Measurements from ENCODE around the gene PKNOX2. TPM values are rescaled to one million over a fixed set of nuclear protein-coding genes. Genes with fewer than 3 reads are reported as not detected.

Gene PKNOX2
- polyA plus RNA-seq, 1 experiment = 0.02 TPM

DNA sequence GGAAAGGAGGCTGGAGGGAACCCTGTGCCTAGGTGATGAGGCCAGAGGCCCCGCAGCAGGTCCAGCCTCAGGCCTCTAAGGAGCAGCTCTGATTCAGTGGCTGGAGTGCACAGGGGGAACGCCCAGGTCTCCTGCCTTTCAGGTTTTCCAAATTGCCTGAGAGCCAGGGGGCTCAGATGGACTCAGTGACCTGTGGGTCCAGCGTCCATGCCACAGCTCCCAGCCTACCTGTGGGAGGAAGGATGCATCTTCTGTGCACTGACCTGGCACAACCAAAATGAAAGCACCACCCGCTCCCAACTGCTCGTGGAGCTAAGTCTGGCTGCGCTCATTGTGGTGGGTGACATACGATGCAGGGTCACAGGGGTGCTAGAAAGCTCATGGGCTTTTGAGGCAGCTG, 248.7 kb downstream of the PKNOX2 start:
- TF ChIP-seq, protein P1, sequence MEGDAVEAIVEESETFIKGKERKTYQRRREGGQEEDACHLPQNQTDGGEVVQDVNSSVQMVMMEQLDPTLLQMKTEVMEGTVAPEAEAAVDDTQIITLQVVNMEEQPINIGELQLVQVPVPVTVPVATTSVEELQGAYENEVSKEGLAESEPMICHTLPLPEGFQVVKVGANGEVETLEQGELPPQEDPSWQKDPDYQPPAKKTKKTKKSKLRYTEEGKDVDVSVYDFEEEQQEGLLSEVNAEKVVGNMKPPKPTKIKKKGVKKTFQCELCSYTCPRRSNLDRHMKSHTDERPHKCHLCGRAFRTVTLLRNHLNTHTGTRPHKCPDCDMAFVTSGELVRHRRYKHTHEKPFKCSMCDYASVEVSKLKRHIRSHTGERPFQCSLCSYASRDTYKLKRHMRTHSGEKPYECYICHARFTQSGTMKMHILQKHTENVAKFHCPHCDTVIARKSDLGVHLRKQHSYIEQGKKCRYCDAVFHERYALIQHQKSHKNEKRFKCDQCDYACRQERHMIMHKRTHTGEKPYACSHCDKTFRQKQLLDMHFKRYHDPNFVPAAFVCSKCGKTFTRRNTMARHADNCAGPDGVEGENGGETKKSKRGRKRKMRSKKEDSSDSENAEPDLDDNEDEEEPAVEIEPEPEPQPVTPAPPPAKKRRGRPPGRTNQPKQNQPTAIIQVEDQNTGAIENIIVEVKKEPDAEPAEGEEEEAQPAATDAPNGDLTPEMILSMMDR (IDR thresholded peaks at IDR 0.05; ENCODE audit: insufficient read depth, low read depth, low read length) = no peak
- H3K4me3 ChIP-seq (ENCODE audit: low read depth, low read length) = no peak overlapping the region
- ChIA-PET CTCF (interaction anchor here (0.7 to 3.9 kb wide), 8 partner anchors 8 to 322 kb away, joined by 3 to 31 read pairs (median 4); no protein-coding TSS in a partner anchor), POLR2A (interaction anchor here (0.6 kb wide), 1 partner anchor 23 kb away, joined by 23 read pairs; no protein-coding TSS in a partner anchor)
- peaks cover 20% of the 10 kb centered on the region for H3K27me3 ChIP-seq (ENCODE audit: control insufficient read depth, insufficient read depth, low read length)
- DNase-seq (ENCODE audit: low read depth) = no peak
- H3K36me3 ChIP-seq (ENCODE audit: control insufficient read depth, insufficient read depth, low read length) = no peaks in the 10 kb centered on the region

- Histone ChIP-seq H3K36me3 (ENCODE audit: control insufficient read depth, insufficient read depth, low read length) (no peaks in the 10 kb centered on the region), H3K4me3 (ENCODE audit: low read depth, low read length) (no peak overlapping the region), H3K27me3 (ENCODE audit: control insufficient read depth, insufficient read depth, low read length) (peaks cover 20% of the 10 kb centered on the region)
- ChIA-PET POLR2A (no interaction called here), CTCF (interaction anchor here (0.7 to 3.9 kb wide), 7 partner anchors 9 to 548 kb away, joined by 3 to 31 read pairs (median 4); no protein-coding TSS in a partner anchor)
- TF ChIP-seq, protein P1 (IDR thresholded peaks at IDR 0.05; ENCODE audit: insufficient read depth, low read depth, low read length) = no peak
- DNase-seq (ENCODE audit: low read depth) = no peak
Observed at GRCh38 chr11:125414121-125414520, 249.6 kb downstream of the PKNOX2 start.

DNA sequence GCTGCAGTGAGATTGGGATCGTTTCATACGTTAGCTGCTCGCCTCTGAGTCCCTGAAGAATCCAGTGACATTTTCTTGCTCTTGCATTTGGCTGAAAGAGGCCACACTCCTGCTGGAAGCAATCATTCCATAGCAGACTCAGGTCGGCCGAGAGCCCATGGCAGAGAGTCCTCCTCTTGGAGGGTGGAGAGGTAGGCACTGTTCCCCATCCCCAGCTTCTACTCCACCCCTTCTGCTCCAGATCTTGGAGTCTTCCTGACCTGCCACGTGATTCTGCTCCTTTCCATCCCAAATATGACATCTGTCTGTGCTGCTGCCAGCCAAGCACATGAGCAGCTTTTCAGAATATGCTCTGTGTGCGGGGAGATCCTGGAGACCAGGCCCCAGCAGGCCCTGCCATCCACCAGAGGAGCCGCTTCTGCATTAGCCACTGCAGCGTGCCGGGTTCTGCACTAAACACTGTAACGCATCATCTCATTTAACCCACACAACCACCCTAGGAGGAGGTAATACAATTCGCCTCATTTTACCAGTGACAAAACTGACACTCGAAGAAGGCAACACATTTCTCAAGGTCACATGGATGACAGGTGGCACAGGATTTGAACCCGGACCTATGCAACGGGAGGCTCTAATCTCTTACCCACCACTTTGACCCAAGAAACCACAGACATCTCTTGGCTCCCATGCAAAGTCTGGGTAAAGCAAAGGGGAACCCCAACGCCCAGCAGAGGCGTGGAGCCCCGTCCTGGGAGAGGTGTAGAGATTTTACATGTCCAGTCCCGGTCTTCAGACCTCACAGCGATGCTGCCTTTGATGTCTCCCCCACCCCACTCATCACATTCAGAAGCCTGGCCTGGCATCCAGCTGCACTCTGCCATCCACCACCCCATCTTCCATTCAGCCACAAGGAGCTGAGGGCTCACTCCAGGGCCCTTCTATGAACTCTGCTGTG, 252.7 kb downstream of the PKNOX2 start:
- no peak for DNase-seq (ENCODE audit: low read depth)
- POLR2A ChIA-PET = no interaction called here
- CTCF ChIA-PET = interaction anchor here (0.7 to 3.7 kb wide), 5 partner anchors 12 to 16 kb away, joined by 3 to 23 read pairs (median 5); no protein-coding TSS in a partner anchor

DNA sequence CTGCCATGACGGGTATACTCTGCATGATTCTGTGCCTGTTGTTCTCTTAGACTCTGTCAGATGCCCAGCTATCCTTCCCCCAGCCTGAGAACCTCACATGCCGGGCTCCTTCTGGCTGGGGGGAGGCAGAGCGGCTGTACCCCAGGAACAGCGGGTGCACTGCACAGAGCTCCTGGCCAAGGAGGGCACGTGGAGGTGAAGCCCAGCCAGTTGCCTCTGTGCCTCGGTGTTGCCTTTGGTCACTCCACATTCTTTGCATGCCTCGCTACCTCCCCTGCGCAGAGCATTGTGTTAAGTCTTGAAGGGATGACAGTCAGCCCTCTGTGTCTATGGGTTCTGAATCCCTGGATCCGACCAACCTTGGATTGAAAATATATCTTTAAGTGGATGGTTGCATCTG, 253.8 kb downstream of the PKNOX2 start:
- ChIA-PET CTCF (interaction anchor here (3.7 kb wide), 1 partner anchor 11 kb away, joined by 23 read pairs; no protein-coding TSS in a partner anchor), POLR2A (no interaction called here)
- Histone ChIP-seq H3K36me3 (ENCODE audit: control insufficient read depth, insufficient read depth, low read length) (no peaks in the 10 kb centered on the region), H3K27me3 (ENCODE audit: control insufficient read depth, insufficient read depth, low read length) (peaks cover 5% of the 10 kb centered on the region), H3K4me3 (ENCODE audit: low read depth, low read length) (no peak overlapping the region)
- no peak for DNase-seq (ENCODE audit: low read depth)
- TF ChIP-seq, protein P1 (IDR thresholded peaks at IDR 0.05; ENCODE audit: insufficient read depth, low read depth, low read length) = no peak

More for the DNA sequence above, 252.7 kb downstream of the PKNOX2 start:
- H3K4me3 ChIP-seq (ENCODE audit: low read depth, low read length) = no peak overlapping the region
- TF ChIP-seq, protein P1 (IDR thresholded peaks at IDR 0.05; ENCODE audit: insufficient read depth, low read depth, low read length) = no peak
- peaks cover 5% of the 10 kb centered on the region for H3K27me3 ChIP-seq (ENCODE audit: control insufficient read depth, insufficient read depth, low read length)
- H3K36me3 ChIP-seq (ENCODE audit: control insufficient read depth, insufficient read depth, low read length) = no peaks in the 10 kb centered on the region

GRCh38 chr11:125422681-125423080, 258.1 kb downstream of the PKNOX2 start:
- TF ChIP-seq, protein P1 (IDR thresholded peaks at IDR 0.05; ENCODE audit: insufficient read depth, low read depth, low read length) = no peak
- peaks cover 12% of the 10 kb centered on the region for H3K27me3 ChIP-seq (ENCODE audit: control insufficient read depth, insufficient read depth, low read length)
- ChIA-PET POLR2A (no interaction called here), CTCF (interaction anchor here (1.0 to 2.5 kb wide), 5 partner anchors 9 to 17 kb away, joined by 3 to 13 read pairs (median 5); no protein-coding TSS in a partner anchor)
- no peak overlapping the region for H3K4me3 ChIP-seq (ENCODE audit: low read depth, low read length)
- no peak for DNase-seq (ENCODE audit: low read depth)
- no peaks in the 10 kb centered on the region for H3K36me3 ChIP-seq (ENCODE audit: control insufficient read depth, insufficient read depth, low read length)

Measured in BJ (cell line).